Heart right ventricle (tissue), 16 donors: ENCODE data around the gene GABRR2. TPM values are rescaled to one million over a fixed set of nuclear protein-coding genes. Genes with fewer than 3 reads are reported as not detected.

Experiments used
- ATAC-seq, 8 donors: fragments of 200-7000 bp; cut with Tn5 transposase; one replicate each; pipeline ENCODE4 v1.9.1; 2020; ENCODE audit warnings: mild to moderate bottlenecking in 8 of 8, moderate library complexity in 8 of 8, moderate number of reproducible peaks in 1 of 8
- DNase-seq, 2 donors: peaks; one replicate each; pipeline ENCODE4 v3.0.0-alpha.2; 2020
- H3K27ac ChIP-seq, 10 donors: fragments of 200-600 bp; sonication (generic) in 2 of 10; one replicate each; pipeline versions ENCODE4 v1.5.0 to v1.8.0; 2020 to 2022; ENCODE audit warnings: mild to moderate bottlenecking in 3 of 10
- H3K27me3 ChIP-seq, 7 donors: fragments of 200-600 bp; one replicate each; pipeline ENCODE4 v1.8.0; 2021 to 2022; ENCODE audit warnings: mild to moderate bottlenecking in 2 of 7
- H3K36me3 ChIP-seq, 9 donors: fragments of 200-600 bp; sonication (generic) in 1 of 9; one replicate each; pipeline versions ENCODE4 v1.5.0 to v1.8.0; 2020 to 2022; ENCODE audit warnings: mild to moderate bottlenecking in 2 of 9
- H3K4me1 ChIP-seq, 9 donors: fragments of 200-600 bp; sonication (generic) in 1 of 9; one replicate each; pipeline versions ENCODE4 v1.5.0 to v1.8.0; 2020 to 2022; ENCODE audit warnings: mild to moderate bottlenecking in 4 of 9
- H3K4me3 ChIP-seq, 10 donors: fragments of 200-600 bp; sonication (generic) in 2 of 10; one replicate each; pipeline versions ENCODE4 v1.5.0 to v1.8.0; 2020 to 2022; ENCODE audit warnings: mild to moderate bottlenecking in 7 of 10, moderate library complexity in 2 of 10
- H3K9me3 ChIP-seq, 11 donors: fragments of 200-600 bp in 10 of 11; sonication (generic) in 2 of 11; one replicate each; pipeline versions ENCODE4 v1.5.0 to v1.8.0; 2013 to 2022; ENCODE audit warnings: mild to moderate bottlenecking in 2 of 11, control low read depth in 1 of 11, moderate library complexity in 1 of 11
- WGBS, 2 donors: extraction: QIAGEN DNeasy Blood & Tissue Kit; methylation state at CpG; one replicate each; pipeline ENCODE4 v1.1.7; 2013; ENCODE audit warnings: inconsistent platforms in 1 of 2; 5-methylcytosine and 5-hydroxymethylcytosine counted together
- intact Hi-C, 10 donors: fragments of 100-400 bp; cut with DNase I; formaldehyde crosslinking; loops; one replicate each; pipeline versions ENCODE4 v1.11.1 to v1.14.2; 2022
- polyA plus RNA-seq, 2 donors: library from polyadenylated mRNA; stranded (reverse); fragments of 200-250 nt; gene quantifications; one replicate each; pipeline ENCODE4 v1.2.3, GENCODE V29; 2013
- total RNA-seq, 10 donors: library from RNA; stranded (reverse); fragmentation: NEBNext Ultra II Directional in 3 of 10; extraction: Animal tissue kit (Norgen Biotek cat#: 25700) in 3 of 10; gene quantifications; one replicate each; pipeline versions ENCODE4 v1.2.1 to v1.2.4, GENCODE V29; 2021 to 2023
- TF ChIP-seq, protein P1 (sequence below), 9 donors: fragments of 200-600 bp; sonication (generic) in 2 of 9; IDR thresholded peaks; one replicate each; pipeline versions ENCODE4 v1.5.0 to v1.8.0; 2021 to 2022; ENCODE audit warnings: antibody characterized with exemption in 9 of 9, mild to moderate bottlenecking in 5 of 9, moderate library complexity in 1 of 9
- donor health status: Arrhythmogenic right ventricular cardiomyopathy.
- donor health status: ischemic (EF 13 %, LVEDD 7.1; RV severe dilation, severe dysfunction).
- donor health status: healthy with polysubstance abuse.
- donor health status: DM: no; HTN: yes; CAD: no.
- donor health status: DM: no; HTN: no; CAD: no.
- donor health status: ischemic (EF 25% LVEDD 6.9; RV normal size, moderate dysfunction).
- donor health status: ischemic (EF 25% LVEDD 5.7; RV mildly dilated, moderate dysfunction).
- donor health status: healthy.
- donor health status: DM: yes; HTN: yes; CAD: no.
- donor health status: Ischemic cardiomyopathy.
- donor health status: ischemic (EF 35%, LVEDD 5.7; RV mildly dilated, moderate dysfunction).
- donor health status: nonischemic (EF 11% LVEDD 7.7; RV severe dilation, severe dysfunction).
- donor health status: DM: yes; HTN: yes; CAD: no.
- donor health status: PGD.
- donor health status: ischemic (EF 29% LVEDD 5.4; RV normal size, mild dysfunction).
- donor health status: nonischemic (EF 23%, LVEDD 6.1; RV moderate dilation, normal function).

GABRR2 gene
- total and polyA plus RNA-seq, 12 donors, result 0.14 to 1.2 (median 0.45) TPM; not detected in 3

DNA sequence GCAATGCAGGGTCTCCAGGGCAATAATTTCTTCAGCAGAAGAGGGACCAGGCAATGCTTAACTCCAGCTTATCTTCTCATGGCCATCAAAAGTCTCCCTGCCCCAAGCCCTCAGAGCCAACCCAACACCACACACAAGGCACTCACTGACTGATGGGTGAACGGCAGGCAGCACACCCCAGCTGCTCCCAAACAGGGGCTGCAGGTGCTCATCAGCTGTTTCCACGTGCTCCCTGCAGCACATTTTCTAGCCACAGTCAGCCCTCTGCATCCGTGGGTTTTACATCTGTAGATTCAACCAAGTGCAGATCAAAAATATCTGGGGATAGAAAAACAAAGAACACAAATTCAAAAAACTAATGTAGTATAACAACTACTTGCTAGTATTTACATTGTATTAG, 94.0 kb downstream of the GABRR2 start:
- TF ChIP-seq, protein P1, sequence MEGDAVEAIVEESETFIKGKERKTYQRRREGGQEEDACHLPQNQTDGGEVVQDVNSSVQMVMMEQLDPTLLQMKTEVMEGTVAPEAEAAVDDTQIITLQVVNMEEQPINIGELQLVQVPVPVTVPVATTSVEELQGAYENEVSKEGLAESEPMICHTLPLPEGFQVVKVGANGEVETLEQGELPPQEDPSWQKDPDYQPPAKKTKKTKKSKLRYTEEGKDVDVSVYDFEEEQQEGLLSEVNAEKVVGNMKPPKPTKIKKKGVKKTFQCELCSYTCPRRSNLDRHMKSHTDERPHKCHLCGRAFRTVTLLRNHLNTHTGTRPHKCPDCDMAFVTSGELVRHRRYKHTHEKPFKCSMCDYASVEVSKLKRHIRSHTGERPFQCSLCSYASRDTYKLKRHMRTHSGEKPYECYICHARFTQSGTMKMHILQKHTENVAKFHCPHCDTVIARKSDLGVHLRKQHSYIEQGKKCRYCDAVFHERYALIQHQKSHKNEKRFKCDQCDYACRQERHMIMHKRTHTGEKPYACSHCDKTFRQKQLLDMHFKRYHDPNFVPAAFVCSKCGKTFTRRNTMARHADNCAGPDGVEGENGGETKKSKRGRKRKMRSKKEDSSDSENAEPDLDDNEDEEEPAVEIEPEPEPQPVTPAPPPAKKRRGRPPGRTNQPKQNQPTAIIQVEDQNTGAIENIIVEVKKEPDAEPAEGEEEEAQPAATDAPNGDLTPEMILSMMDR (IDR thresholded peaks at IDR 0.05), result no peak
- H3K4me3 ChIP-seq, result no peak overlapping the region
- H3K27me3 ChIP-seq, result no peaks in the 10 kb centered on the region
- peaks cover 0 to 18% (median 0%) of the 10 kb centered on the region in 11 donors for H3K9me3 ChIP-seq
- H3K4me1 ChIP-seq, result peaks cover 0 to 18% (median 5%) of the 10 kb centered on the region in 9 donors
- no peak for ATAC-seq
- no peaks in the 10 kb centered on the region for H3K36me3 ChIP-seq
- H3K27ac ChIP-seq, result no peak overlapping the region
- DNase-seq, result no peak
- intact Hi-C loops, result no loop called here
- WGBS, 2 donors, result 80 to 86% methylated on average over 3 of the region's 3 CpGs

DNA sequence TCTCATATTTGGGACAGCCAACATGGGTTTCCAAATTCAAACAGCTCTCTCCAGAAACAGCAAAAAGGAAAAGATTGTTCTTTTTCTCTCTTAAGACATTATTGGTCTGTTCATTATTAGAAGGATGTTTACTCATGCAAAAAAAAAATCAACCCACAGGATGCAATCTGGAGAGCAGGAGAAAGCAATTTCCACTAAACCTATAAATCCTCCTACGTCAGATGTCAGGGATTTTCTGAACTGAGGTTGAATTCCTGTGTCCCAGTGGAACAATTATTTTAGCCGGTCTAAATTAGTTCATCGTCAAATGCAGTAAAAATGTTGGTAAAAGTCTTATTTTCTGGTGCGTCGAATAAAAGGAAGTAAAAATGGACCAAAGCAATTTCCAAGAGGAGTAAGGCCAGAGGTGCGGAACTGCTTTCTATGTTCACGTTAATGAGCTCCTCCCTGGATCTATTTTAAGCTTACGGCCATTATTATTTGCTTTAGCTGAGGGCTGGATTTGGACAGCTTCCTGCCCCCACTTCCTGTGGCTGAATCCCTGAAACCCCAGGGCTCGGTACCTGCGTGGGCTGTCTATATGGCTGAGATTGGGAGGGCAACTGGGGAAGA, 97.7 kb downstream of the GABRR2 start, which contains the start of gene GABRR1:
Gene GABRR1, minus strand, starts transcription at position 60 of the 612 bp plus-strand sequence. Its CDS starts 36 bp downstream, at position 24.
- H3K27ac ChIP-seq, result no peak within 1 kb of the TSS
- H3K4me1 ChIP-seq, result peaks cover 0 to 18% (median 5%) of the 10 kb centered on the region in 9 donors
- H3K27me3 ChIP-seq, result peaks cover 0 to 5% (median 0%) of the 10 kb centered on the region in 7 donors
- intact Hi-C loops, result no loop called here
- WGBS, 2 donors, result 36 to 55% methylated on average over 10 of the region's 10 CpGs
- peak within 1 kb of the TSS in 1 of 10 donors; percentile 19 for H3K4me3 ChIP-seq
- TF ChIP-seq, protein P1 (IDR thresholded peaks at IDR 0.05), result no peak
- H3K9me3 ChIP-seq, result no peaks in the 10 kb centered on the region
- no peaks in the 10 kb centered on the region for H3K36me3 ChIP-seq
- no peak for DNase-seq
- ATAC-seq, result peak in 1 of 8 donors; percentile 52

DNA sequence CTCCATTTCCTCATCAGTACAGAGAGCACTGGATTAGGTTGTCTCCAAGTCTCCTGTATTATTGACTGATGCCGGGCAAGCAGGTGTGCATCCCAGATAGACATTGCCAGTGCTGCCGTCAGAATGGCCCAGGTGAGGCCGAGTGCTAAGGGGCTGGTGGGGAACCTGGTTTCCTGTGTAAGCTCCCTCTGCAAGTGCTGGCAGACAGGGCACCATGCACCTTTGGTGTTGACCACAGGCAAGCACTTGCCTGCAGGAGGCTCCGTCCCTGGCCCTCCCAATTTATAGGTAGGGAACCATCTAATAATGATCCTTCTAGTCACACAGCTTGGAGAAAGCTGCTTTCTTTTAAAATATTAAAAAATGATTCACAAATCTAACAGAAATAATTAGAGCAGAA, 98.7 kb downstream of the GABRR2 start:
- Histone ChIP-seq H3K36me3 (no peaks in the 10 kb centered on the region), H3K27me3 (peaks cover 0 to 5% (median 0%) of the 10 kb centered on the region in 7 donors), H3K4me1 (peaks cover 0 to 10% (median 5%) of the 10 kb centered on the region in 9 donors), H3K27ac (no peak overlapping the region), H3K9me3 (no peaks in the 10 kb centered on the region), H3K4me3 (no peak overlapping the region)
- 78 to 89% methylated on average over 4 of the region's 4 CpGs for WGBS, 2 donors
- TF ChIP-seq, protein P1 (IDR thresholded peaks at IDR 0.05), result no peak
- DNase-seq (no peak), ATAC-seq (no peak)
- intact Hi-C loops, result no loop called here

DNA sequence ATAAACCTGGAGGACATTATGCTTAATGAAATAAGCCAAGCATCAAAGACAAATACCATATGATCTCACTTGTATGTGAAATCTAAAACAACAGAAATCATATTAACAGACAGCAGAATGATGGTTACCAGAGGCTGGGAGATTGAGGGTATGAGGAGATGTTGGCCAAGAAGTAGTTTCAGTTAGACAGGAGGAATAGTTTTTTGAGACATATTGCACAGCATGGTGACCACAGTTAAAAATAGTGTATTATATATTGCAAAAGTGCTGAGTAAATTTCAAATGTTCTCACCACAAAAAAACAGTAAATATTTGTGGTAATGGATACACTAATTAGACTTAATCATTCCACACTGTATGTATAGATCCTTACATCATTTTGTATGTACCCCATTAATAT, 99.7 kb downstream of the GABRR2 start:
- intact Hi-C loops, result no loop called here
- no peak overlapping the region for H3K4me3 ChIP-seq

More for the DNA sequence above, 99.7 kb downstream of the GABRR2 start:
- H3K27ac ChIP-seq, result no peak overlapping the region
- peaks cover 0 to 10% (median 5%) of the 10 kb centered on the region in 9 donors for H3K4me1 ChIP-seq
- H3K9me3 ChIP-seq, result no peaks in the 10 kb centered on the region
- no peaks in the 10 kb centered on the region for H3K36me3 ChIP-seq
- TF ChIP-seq, protein P1 (IDR thresholded peaks at IDR 0.05), result no peak
- DNase-seq, result no peak
- H3K27me3 ChIP-seq, result peaks cover 0 to 5% (median 0%) of the 10 kb centered on the region in 7 donors
- no peak for ATAC-seq
